Ovary (tissue), 3 donors: ENCODE data around the gene PLEKHO1.

Experiments used
- CTCF ChIP-seq, 3 donors: fragments of 450-650 bp in 2 of 3; fragments of 200-600 bp in 1 of 3; IDR thresholded peaks; one replicate each; pipeline versions ENCODE4 v1.5.1 to v1.8.0; 2016 to 2022; ENCODE audit warnings: antibody characterized with exemption in 3 of 3, mild to moderate bottlenecking in 1 of 3
- POLR2A ChIP-seq: fragments of 450-650 bp; IDR thresholded peaks from one replicate; pipeline ENCODE4 v1.6.1; 2017; ENCODE audit warnings: antibody characterized with exemption, mild to moderate bottlenecking, moderate library complexity
- donor health status: DM: no; HTN: no; CAD: no.

DNA sequence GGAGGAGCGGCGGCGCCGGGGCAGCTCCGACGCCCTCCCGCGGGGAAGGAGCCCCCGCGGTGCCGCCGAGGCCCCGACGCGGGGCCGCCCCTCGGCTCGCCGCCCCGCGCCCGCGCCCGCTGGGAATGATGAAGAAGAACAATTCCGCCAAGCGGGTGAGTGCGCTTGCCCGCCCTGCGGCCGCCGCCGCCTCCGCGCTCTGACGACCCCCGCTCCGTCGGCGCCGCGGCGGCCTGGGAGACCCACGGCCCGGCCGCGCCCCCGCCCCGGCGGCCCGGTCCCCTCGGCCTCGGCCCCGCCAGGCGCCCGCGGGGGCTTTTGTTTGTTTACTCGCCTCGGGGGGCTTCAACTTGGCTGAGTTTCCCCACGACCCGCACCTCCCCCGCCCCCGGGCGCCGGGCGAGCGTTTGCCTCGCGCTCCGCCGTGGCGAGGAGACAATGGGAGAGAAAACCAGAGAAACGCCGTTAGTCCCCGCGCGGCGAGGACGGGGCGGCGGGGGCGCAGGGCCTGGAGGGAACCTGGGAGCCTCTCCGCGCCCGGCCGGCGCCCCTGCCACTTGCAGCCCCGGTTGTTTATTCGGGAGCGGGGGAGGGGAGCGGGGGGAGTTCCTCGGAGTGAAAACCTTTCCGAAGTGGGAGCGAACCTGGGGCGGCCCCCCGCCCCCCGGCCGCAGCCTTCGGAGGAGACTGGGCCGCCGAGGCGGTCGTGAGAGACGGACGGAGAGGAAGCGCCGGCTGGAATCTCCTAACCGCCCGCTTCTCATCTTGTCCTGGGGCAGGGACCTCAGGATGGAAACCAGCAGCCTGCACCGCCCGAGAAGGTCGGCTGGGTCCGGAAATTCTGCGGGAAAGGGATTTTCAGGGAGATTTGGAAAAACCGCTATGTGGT is 661 bp downstream of the PLEKHO1 start:
- no peak for TF ChIP-seq CTCF (IDR thresholded peaks at IDR 0.05)
- TF ChIP-seq POLR2A: no peak
